ENCODE measurements around the gene ACOXL.
"Not testable (repeated sequence)": the region's sequence is repeated elsewhere in the genome, so short reads cannot be mapped to it uniquely, and the experiment has no call there.

Gene ACOXL

GRCh38 chr2:111072220-111072871 lies 340.0 kb downstream of the ACOXL start:
- in situ Hi-C loops (cut with HindIII; ENCODE audit: low pct_ligation_motif_present, low pct_unique_long_range_greater_than_20kb, low sequenced_read_pairs): no loop called here
- DNase-seq: peak; percentile 87

- DNase-seq; in situ Hi-C loops (cut with HindIII; ENCODE audit: low pct_ligation_motif_present, low pct_unique_long_range_greater_than_20kb, low sequenced_read_pairs): not testable (repeated sequence)
These were observed 350.3 kb downstream of the ACOXL start for GRCh38 chr2:111082659-111083058.

- no peak for DNase-seq
- in situ Hi-C loops (cut with HindIII; ENCODE audit: low pct_ligation_motif_present, low pct_unique_long_range_greater_than_20kb, low sequenced_read_pairs): no loop called here
These were observed 359.4 kb downstream of the ACOXL start for GRCh38 chr2:111091811-111092211.

- no peak for DNase-seq
- in situ Hi-C loops (cut with HindIII; ENCODE audit: low pct_ligation_motif_present, low pct_unique_long_range_greater_than_20kb, low sequenced_read_pairs): no loop called here
These were observed 362.3 kb downstream of the ACOXL start for GRCh38 chr2:111094691-111095090.

GRCh38 chr2:111095434-111095833 lies 363.1 kb downstream of the ACOXL start:
- in situ Hi-C loops (cut with HindIII; ENCODE audit: low pct_ligation_motif_present, low pct_unique_long_range_greater_than_20kb, low sequenced_read_pairs): no loop called here
- DNase-seq: no peak

GRCh38 chr2:111099402-111099801 lies 367.0 kb downstream of the ACOXL start:
- DNase-seq: no peak
- in situ Hi-C loops (cut with HindIII; ENCODE audit: low pct_ligation_motif_present, low pct_unique_long_range_greater_than_20kb, low sequenced_read_pairs): no loop called here

- no peak for DNase-seq
- in situ Hi-C loops (cut with HindIII; ENCODE audit: low pct_ligation_motif_present, low pct_unique_long_range_greater_than_20kb, low sequenced_read_pairs): no loop called here
These were observed 367.9 kb downstream of the ACOXL start for GRCh38 chr2:111100087-111100764.

GRCh38 chr2:111100765-111101162 lies 368.4 kb downstream of the ACOXL start:
- in situ Hi-C loops (cut with HindIII; ENCODE audit: low pct_ligation_motif_present, low pct_unique_long_range_greater_than_20kb, low sequenced_read_pairs): no loop called here
- peak; percentile 70 for DNase-seq

- in situ Hi-C loops (cut with HindIII; ENCODE audit: low pct_ligation_motif_present, low pct_unique_long_range_greater_than_20kb, low sequenced_read_pairs): no loop called here
- no peak for DNase-seq
These were observed 369.2 kb downstream of the ACOXL start for GRCh38 chr2:111101592-111101991.

GRCh38 chr2:111102216-111102615 lies 369.8 kb downstream of the ACOXL start:
- in situ Hi-C loops (cut with HindIII; ENCODE audit: low pct_ligation_motif_present, low pct_unique_long_range_greater_than_20kb, low sequenced_read_pairs): no loop called here
- no peak for DNase-seq

- DNase-seq: no peak
- in situ Hi-C loops (cut with HindIII; ENCODE audit: low pct_ligation_motif_present, low pct_unique_long_range_greater_than_20kb, low sequenced_read_pairs): no loop called here
These were observed 373.6 kb downstream of the ACOXL start for GRCh38 chr2:111105926-111106325.

GRCh38 chr2:111106706-111107105 lies 374.3 kb downstream of the ACOXL start:
- in situ Hi-C loops (cut with HindIII; ENCODE audit: low pct_ligation_motif_present, low pct_unique_long_range_greater_than_20kb, low sequenced_read_pairs): no loop called here
- no peak for DNase-seq

GRCh38 chr2:111108745-111109271 lies 376.4 kb downstream of the ACOXL start:
- no peak for DNase-seq
- in situ Hi-C loops (cut with HindIII; ENCODE audit: low pct_ligation_motif_present, low pct_unique_long_range_greater_than_20kb, low sequenced_read_pairs): no loop called here

GRCh38 chr2:111111101-111111755 lies 378.9 kb downstream of the ACOXL start:
- in situ Hi-C loops (cut with HindIII; ENCODE audit: low pct_ligation_motif_present, low pct_unique_long_range_greater_than_20kb, low sequenced_read_pairs): no loop called here
- DNase-seq: no peak

GRCh38 chr2:111113838-111114237 lies 381.5 kb downstream of the ACOXL start:
- in situ Hi-C loops (cut with HindIII; ENCODE audit: low pct_ligation_motif_present, low pct_unique_long_range_greater_than_20kb, low sequenced_read_pairs): no loop called here
- no peak for DNase-seq

GRCh38 chr2:111116011-111116746 lies 383.8 kb downstream of the ACOXL start:
- in situ Hi-C loops (cut with HindIII; ENCODE audit: low pct_ligation_motif_present, low pct_unique_long_range_greater_than_20kb, low sequenced_read_pairs): no loop called here
- no peak for DNase-seq

- DNase-seq: peak; percentile 85
- in situ Hi-C loops (cut with HindIII; ENCODE audit: low pct_ligation_motif_present, low pct_unique_long_range_greater_than_20kb, low sequenced_read_pairs): no loop called here
These were observed 384.6 kb downstream of the ACOXL start for GRCh38 chr2:111116843-111117597.
